Cardiac muscle cell (in vitro differentiated cells and primary cell): Measurements from ENCODE around the gene CC2D1B. TPM values are rescaled to one million over a fixed set of nuclear protein-coding genes. Genes with fewer than 3 reads are reported as not detected.

Experiments
- DNase-seq, 2 donors: peaks; one replicate each; pipeline versions ENCODE4 v3.0.0 to v3.0.0-alpha.2; 2010 to 2017; ENCODE audit warnings: low read depth in 1 of 2, low spot score in 1 of 2
- H3K27ac ChIP-seq: fragments of 200-600 bp; sonication (generic); 2 replicates; pipeline ENCODE4 v1.5.1; 2016
- H3K27me3 ChIP-seq: fragments of 200-600 bp; sonication (generic); 2 replicates; pipeline ENCODE4 v1.6.0; 2016; ENCODE audit warnings: control low read depth
- H3K36me3 ChIP-seq: fragments of 200-600 bp; sonication (generic); 2 replicates; pipeline ENCODE4 v1.5.1; 2016; ENCODE audit warnings: control low read depth
- H3K4me1 ChIP-seq: fragments of 200-600 bp; sonication (generic); 2 replicates; pipeline ENCODE4 v1.8.1; 2017; ENCODE audit warnings: low read depth, mild to moderate bottlenecking, mixed run types
- H3K4me3 ChIP-seq: fragments of 200-600 bp; sonication (generic); 2 replicates; pipeline ENCODE4 v1.5.1; 2016; ENCODE audit warnings: mild to moderate bottlenecking
- H3K9me3 ChIP-seq: fragments of 200-600 bp; sonication (generic); 2 replicates; pipeline ENCODE4 v1.5.1; 2017; ENCODE audit warnings: low read depth, mild to moderate bottlenecking, control low read depth
- CTCF ChIP-seq: IDR thresholded peaks from 2 replicates; pipeline ENCODE4 v1.5.1; 2012; ENCODE audit warnings: low read depth, mild to moderate bottlenecking, low read length
- polyA plus RNA-seq: library from polyadenylated mRNA; unstranded; fragments of >200 nt; fragmentation: Nextera tagmentation; extraction: Ambion mirVana; gene quantifications from 2 replicates; pipeline ENCODE4 v1.2.1, GENCODE V29; 2016
- total RNA-seq: library from RNA; depleted of rRNA; stranded (reverse); fragments of >200 nt; gene quantifications from 2 replicates; pipeline ENCODE4 v1.2.3, GENCODE V29; 2016

Gene CC2D1B
- total and polyA plus RNA-seq, 2 experiments from 2014 or later: 14.4 to 15.0 TPM

- no peaks in the 10 kb centered on the region for H3K27me3 ChIP-seq
- TF ChIP-seq CTCF: no peak
- DNase-seq: no peak
- peaks cover 7% of the 10 kb centered on the region for H3K36me3 ChIP-seq
- H3K9me3 ChIP-seq: no peaks in the 10 kb centered on the region
- no peak overlapping the region for H3K27ac ChIP-seq
- no peaks in the 10 kb centered on the region for H3K4me1 ChIP-seq
- no peak overlapping the region for H3K4me3 ChIP-seq
Observed at GRCh38 chr1:52334906-52335528, 31.0 kb downstream of the CC2D1B start.

- H3K4me3 ChIP-seq: no peak overlapping the region
- no peaks in the 10 kb centered on the region for H3K36me3 ChIP-seq
- H3K27me3 ChIP-seq: no peaks in the 10 kb centered on the region
- TF ChIP-seq CTCF: no peak
- no peaks in the 10 kb centered on the region for H3K9me3 ChIP-seq
- no peak for DNase-seq
- H3K4me1 ChIP-seq: no peaks in the 10 kb centered on the region
- H3K27ac ChIP-seq: no peak overlapping the region
Observed at GRCh38 chr1:52332411-52332810, 33.6 kb downstream of the CC2D1B start.

GRCh38 chr1:52328615-52329014 lies 37.4 kb downstream of the CC2D1B start:
- H3K36me3 ChIP-seq: no peaks in the 10 kb centered on the region
- no peak for TF ChIP-seq CTCF
- no peak overlapping the region for H3K27ac ChIP-seq
- H3K4me1 ChIP-seq: no peaks in the 10 kb centered on the region
- no peaks in the 10 kb centered on the region for H3K9me3 ChIP-seq
- DNase-seq: no peak
- H3K27me3 ChIP-seq: no peaks in the 10 kb centered on the region
- H3K4me3 ChIP-seq: no peak overlapping the region

DNA sequence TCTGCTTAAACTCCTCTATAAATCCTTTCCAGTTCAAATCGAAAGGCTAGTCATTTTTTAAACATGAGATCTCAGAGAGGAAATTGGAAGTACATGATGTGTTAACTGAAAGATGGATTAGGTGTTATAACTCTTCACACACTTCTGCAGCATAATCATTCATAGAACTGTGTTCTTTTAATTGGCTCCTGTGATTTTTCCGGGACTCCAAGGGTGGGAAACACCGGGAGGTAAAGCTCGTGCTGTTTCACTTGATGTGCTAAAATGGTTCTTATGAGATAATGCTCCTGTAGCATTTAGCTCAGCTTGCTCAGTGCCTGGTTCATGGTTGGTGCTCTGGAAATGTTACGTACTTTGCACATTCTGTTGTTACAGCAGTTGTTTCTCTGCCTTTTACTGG lies 40.2 kb downstream of the CC2D1B start:
- no peaks in the 10 kb centered on the region for H3K27me3 ChIP-seq
- DNase-seq: no peak
- no peaks in the 10 kb centered on the region for H3K36me3 ChIP-seq
- H3K4me1 ChIP-seq: no peaks in the 10 kb centered on the region
- no peak for TF ChIP-seq CTCF
- H3K27ac ChIP-seq: no peak overlapping the region
- H3K9me3 ChIP-seq: no peaks in the 10 kb centered on the region
- H3K4me3 ChIP-seq: no peak overlapping the region

DNA sequence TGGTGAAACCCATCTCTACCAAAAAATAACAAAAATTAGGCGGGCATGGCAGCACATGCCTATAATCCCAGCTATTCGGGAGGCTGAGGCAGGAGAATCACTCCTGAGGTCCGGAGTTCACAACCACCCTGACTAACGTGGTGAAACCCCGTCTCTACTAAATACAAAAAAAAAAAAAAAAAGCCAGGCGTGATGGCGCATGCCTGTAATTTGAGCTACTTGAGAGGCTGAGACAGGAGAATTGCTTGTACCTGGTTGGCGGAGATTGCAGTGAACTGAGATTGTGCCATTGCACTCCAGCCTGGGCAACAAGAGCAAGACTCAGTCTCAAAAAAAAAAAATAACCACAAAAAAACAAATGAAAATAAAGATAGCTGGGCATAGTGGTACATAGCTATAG lies 42.3 kb downstream of the CC2D1B start:
- TF ChIP-seq CTCF: no peak
- H3K9me3 ChIP-seq: no peaks in the 10 kb centered on the region
- DNase-seq: no peak
- no peaks in the 10 kb centered on the region for H3K4me1 ChIP-seq
- H3K27me3 ChIP-seq: no peaks in the 10 kb centered on the region
- no peaks in the 10 kb centered on the region for H3K36me3 ChIP-seq
- H3K27ac ChIP-seq: no peak overlapping the region
- no peak overlapping the region for H3K4me3 ChIP-seq
